HG03097 (cell line): Measurements from ENCODE around the gene SIK3.

Experiments
- ATAC-seq: cut with Tn5 transposase; IDR thresholded peaks from one replicate; pipeline ENCODE4 v1.9.1; 2021; ENCODE audit not compliant: unreplicated experiment, low FRiP score

Gene SIK3

DNA sequence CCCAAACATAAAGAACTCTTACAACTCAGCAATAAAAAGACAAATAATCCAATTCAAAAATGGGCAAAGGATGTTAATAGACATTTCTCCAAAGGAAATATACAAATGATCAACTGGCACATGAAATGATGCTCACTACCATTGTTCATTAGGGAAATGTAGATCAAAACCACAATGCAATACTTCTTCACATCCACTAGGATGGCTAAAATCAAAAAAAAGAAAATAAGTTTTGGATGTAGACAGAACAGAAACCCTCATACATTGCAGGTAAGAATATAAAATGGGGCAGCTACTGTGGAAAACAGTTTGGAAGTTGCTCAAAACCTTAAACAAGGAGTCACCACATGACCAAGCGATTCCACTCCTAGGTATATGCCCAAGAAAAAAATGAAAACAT is 16.3 kb downstream of the SIK3 start:
- ATAC-seq = no peak

DNA sequence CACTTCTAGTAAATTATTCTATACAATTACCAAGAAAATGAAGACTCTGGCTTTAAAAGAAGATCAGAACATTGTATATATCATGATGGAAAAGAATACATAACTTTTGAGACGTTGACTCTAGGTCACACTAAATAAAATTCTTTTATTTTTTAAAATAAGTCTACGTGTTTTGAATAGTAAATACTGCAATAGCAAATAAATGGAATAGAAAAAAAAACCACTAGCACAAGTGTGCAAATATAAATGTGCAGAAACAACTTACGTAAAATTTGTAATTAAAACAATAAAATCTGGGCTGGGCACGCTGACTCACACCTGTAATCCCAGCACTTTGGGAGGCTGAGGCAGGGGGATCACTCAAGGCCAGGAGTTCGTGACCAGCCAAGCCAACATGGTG is 17.9 kb downstream of the SIK3 start:
- ATAC-seq = no peak

DNA sequence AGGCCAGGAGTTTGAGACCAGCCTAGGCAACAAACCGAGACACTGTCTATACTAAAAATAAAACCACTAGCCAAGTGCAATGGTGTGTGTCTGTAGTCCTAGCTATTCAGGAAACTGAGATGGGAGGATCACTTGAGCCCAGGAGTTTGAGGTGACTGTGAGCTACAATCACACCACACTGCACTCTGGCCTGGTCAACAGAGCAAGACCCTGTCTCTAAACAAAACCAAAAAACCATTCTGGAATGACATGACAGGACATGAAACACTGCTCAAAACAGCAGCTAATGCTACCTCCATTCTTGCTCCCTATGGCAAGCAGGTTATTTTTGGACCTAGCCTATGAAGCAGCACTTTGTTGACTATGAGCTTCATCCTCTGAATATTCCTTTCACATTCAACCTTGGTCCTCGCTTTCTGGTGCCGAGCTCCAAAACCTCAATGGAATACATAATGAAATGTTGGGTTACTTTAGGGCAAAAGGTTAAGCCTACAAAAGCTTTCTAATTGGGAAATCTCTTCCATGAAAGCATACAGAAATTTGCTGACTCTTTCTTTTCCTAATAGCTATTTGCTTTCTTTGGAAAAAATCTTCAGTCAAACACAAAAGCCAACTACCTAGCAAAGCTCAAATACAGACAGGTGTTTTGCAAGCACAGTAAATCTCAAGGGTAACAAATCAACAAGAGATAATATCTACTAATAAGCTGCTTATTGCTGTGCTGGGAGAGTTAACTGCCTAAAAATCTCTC is 21.1 kb downstream of the SIK3 start:
- no peak for ATAC-seq

DNA sequence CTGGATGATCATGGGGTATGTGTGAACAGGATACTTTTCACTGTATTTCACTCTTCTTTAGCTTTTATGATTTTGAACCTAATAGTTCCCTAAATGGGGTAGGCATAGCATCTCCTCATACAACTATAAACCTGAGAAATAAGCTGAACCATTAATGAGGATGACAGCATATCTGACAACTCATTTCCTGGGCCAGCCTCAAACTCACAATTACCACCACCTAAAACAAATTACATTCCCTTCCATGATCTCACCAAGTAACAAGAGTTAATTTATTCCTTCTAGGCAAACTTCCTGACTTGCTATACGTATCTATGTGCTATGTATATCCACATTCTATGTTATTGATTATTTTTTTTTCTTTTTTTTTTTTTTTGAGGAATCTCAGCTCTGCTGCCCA is 23.0 kb downstream of the SIK3 start:
- ATAC-seq = no peak

DNA sequence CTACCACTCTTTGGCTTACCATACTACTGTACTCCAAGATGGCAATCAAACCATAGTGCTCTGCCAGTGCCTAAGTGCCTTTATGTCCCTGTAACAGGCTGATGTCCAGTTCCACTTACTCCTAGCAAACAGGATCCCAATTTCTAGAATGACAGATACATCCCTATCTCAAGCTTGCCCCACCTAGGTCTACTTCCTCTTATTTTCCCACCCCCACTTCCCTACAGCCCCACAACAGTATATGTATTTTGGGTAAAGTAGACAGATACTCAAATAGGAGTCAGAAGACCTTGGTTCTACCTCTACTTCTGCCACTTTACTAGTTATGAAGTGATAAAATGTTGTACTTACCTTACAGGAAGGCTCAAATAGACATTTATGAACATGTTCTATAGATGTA is 24.1 kb downstream of the SIK3 start:
- ATAC-seq = no peak

DNA sequence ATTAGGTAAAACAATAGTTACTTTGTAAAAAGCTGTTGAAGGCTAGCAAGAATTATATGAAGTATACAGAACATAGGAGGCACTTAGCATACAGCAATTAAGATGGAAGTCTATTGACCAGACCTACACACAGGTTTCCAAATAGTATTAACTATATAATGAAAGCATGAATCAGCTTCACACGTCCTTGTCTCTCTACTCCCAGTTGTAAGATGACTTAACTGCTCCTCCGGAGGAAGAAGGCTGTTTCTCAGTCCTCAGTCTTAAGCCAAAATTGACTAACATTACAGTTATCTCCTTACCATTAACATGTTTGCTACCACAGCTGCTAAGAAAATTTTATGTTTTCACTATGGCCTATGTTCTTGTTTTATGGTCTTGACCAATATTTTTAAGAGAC is 24.7 kb downstream of the SIK3 start:
- ATAC-seq = no peak

DNA sequence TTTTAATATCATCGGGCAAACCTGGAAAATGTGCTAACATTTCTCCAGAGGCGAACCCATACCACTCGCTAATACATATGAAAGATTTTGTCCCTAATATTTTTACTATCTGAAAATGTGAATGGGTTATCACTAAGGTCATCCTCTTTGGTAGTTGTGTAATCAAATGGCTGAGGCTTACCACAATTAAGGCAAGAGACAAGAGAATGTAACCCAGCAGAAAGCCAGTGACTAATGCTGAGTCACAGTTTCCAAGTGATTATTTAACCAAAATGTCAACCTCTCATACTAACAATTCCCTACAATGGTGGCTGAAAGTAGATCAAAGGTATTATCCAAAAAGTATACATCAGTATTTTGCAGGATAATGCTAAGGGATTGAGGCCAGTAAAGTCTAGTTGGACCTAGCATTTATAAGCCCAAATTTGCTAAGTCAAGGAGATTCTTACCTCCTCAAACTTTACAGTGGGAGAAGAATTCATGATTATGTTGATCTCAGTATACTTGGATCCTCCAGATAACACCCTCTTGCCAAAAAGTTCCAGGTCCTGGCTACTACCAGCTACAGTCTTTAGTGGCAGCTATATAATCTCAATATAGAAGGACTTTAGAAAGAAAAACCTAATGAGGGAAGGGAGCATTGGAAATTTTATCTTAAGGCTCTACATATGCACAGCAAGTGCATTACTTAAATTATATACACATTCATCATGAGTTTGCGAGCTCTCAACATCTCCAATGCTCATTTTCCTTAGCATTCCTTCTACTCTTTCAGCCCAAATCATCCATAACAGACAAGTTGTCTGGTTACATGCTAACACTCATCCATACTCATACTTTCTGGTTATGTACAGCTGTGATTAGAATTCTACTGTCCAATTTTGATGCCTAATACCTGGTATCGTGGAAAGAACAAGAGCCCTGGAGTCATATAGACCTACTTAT is 25.4 kb downstream of the SIK3 start:
- no peak for ATAC-seq

DNA sequence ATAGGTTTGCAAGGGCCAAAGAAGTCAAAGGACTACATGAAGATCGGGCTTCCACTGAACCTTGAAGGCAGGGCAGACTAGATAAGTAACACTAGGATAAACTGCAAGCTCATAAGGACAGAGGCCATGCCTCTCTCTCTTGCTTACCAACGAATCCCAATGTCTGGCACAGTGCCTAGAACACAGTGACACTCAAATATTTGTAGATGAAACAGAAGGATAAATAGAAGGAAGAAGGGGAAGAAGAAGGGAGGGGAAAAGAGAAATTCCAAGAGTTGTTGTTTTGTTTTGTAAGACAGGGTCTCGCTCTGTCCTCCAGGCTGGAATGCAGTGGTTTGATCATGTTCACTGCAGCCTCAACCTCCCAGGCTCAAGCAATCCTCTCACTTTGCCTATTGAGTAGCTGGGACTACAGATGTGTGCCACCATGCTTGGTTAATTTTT is 26.9 kb downstream of the SIK3 start:
- ATAC-seq = no peak

DNA sequence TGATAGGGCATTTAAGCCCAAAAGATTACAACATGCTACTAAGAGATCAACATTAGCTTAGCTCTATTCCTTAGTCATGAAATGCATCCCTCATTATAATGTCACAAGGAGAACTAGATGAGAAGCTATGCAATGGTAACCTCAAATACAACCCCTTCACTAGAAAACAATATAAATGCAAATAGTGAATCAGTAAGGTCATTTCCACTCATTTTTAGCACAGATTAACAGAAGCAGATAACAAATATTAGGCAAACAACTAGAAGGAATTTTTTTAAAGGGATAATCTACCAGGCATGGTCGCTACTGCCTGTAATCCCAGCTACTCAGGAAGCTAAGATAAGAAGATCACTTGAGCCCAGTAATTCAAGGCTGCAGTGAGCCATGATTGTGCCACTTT is 28.2 kb downstream of the SIK3 start:
- ATAC-seq = no peak

DNA sequence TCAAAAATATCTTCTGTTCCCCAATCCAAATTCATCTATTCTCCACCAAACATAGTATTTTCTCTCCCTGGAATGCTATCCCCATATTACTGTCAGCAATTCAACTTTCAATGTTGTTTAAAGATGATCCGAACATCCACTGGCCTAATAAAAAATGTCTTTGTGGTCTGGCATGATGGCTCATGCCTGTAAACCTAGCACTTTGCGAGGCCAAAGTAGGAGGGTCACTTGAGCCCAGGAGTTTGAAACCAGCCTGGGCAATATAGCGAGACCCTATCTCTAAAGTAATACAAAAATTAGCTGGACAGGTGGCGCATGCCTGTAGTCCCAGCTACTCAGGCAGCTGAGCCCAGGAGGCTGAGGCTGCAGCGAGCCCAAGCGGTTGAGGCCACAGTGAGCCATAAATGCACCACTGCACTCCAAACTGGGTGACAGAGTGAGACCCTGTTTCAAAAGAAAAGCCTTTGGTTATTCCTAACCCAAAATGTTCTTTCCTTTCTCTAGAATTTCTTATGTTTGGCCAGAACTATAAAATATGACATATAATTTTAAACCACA is 29.8 kb downstream of the SIK3 start:
- no peak for ATAC-seq

DNA sequence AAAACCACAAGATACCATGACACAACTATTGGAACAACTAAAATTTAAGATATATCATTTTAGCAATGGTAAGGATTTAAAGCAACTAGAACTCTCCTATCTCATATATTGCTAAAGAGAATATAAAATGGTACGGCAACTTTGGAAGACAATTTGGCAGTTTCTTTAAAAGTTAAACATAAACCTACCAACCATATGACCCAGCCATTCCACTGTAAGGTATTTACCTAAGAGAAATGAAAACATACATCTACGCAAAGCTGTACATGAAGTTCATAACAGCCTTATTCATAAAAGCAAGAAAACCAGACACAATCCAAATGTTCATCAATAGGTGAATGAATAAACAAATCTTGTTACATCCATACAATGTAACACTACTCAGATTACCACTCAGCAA is 31.3 kb downstream of the SIK3 start:
- ATAC-seq = no peak

DNA sequence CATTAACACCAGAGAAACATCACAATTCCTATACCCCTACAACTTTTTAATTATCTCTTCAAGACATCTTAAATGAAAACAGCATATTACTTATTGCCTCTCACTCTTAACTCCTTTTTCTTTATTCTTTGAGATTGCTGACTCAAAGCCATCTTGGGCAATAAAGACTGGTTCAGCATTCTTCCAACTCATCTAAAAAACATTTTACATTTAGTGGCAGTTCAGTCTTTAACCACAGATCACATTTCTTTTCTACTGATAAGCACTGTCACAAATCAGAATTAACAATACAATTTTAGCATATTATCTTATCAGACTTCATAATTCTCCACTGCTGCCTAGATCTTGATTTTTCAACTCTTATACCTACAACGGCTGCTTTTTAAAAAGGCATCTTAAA is 34.0 kb downstream of the SIK3 start:
- ATAC-seq = no peak

DNA sequence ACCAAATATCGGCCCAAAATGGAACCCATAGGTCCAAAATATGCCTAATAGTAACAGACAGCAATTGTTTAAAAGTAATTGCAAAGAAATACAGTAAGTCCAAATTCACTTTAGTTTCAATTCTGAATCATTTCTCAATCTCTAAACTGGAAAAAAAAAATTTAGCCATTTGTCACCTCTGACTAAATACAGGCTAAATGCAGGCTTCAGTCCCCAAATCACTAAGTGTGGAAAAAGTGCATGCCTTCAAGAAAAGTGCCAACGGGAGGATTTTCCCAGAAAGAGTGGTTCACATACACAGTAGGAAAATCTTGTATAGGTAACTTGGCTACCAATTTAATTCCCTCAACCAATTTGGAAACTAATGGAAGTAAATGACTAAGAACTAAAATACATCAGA is 35.7 kb downstream of the SIK3 start:
- ATAC-seq = no peak

DNA sequence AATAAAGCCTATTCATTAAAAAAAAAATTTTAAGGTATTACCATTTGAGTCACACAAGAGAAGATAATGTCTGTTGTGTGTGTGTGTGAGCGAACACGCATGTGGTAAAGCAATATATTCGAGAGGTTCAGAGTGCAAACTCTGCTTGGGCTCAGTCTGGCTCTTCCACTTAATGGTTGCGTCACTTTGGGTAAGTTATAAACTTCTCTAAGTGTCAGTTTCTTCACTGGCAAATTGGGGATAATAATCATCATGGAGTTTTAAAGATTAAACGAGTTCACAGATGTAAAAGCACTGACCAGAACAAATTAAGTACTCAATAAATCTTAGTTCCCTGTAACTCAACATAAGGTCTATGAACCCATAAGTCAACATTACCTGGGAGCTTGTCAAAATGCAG is 37.0 kb downstream of the SIK3 start:
- no peak for ATAC-seq

DNA sequence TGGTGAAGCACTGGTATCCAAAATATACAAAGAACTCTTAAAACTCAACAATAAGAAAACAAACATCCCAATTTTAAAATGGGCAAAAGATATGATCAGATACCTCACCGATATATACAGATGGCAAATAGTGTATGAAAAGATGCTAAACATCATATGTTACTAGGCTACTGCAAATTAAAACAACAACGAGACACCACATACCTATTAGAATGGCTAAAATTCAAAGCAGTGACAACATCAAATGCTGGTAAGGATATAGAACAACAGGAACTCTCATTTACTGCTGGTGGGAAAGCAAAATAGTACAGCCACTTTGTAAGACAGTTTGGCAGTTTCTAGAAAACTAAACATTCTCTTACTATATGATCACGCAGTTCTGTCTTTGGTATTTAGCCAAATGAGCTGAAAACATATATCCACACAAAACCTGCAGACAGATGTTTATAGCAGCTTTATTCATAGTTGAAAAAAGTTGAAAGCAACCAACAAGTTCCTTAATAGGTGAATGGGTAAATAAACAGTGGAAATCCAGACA is 38.5 kb downstream of the SIK3 start:
- no peak for ATAC-seq

DNA sequence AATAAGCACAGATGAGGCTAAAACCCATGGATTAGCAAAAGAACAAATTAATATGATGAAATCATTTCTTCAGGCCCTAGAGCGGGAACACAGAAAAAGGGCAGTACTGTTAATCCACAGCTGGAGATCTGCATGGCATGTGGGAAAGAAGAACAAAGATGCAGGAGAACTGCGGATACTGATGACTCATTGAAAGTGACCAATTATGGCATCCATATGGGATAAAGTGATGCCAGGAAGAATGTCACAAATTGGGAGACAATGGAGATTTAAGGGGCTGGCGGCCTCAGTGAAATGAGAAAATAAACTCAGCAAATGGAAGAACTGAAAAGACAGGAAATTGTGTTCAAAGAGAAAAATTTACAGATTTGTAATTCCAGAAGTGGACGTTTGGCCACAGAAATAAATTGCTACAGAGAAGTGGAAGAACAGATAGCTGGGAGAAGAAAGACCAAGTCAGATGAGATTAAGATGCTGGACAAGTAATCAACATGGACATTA is 39.4 kb downstream of the SIK3 start:
- ATAC-seq = no peak

DNA sequence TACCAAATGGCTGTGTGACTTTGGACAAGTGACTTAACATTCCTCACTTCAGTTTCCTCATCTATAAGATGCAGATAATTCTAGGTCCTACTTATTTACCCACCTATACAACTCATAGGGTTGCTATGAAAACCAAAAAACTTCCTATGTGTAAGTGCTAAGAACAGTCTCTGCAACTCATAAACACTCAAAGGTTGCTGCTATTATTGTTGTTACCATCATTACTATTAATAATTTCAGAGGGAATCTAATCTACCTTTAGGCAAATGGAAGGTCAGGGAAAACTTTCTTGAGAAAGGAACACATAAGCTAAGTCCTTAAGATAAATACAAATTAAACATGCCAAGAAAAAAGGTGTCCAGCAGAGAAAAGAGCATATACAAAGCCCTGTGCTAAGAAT is 40.5 kb downstream of the SIK3 start:
- ATAC-seq = no peak

DNA sequence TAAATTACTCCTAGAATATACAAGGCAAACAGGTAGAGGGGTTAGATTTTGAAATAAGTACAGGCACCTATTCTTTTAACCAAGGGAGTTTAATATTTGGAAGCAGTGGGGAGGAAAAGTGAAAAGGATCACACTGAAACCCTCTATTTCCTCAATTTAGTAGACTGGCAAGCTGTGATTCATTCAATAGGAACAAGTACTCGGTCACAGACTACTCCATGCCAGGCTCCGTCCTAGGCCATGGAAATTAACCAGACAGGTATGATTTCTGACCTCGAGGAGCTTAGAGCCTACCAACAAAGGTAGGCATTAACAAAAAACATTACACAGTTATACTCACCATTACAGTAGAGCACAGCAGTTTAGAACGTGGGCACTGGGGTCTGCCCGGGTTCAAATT is 40.9 kb downstream of the SIK3 start:
- ATAC-seq = no peak

DNA sequence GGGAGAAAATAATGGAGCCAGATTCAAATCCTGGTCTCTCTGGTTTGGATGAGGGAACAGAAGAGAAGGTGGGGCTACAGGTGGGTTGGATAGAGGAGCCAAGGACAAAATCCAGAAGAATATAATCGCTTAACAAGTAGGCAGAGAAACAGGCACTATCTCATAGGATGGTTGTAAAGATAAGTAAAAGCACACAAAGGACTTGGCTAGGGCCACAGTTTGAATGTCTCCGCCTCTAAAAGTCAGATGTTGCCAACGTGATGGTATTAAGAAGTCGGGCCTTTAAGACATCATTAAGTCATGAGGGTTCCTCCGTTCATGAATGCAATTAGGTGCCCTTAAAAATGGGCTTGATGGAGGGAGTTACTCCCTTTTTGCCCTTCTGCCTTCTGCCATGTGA is 42.8 kb downstream of the SIK3 start:
- ATAC-seq = no peak

DNA sequence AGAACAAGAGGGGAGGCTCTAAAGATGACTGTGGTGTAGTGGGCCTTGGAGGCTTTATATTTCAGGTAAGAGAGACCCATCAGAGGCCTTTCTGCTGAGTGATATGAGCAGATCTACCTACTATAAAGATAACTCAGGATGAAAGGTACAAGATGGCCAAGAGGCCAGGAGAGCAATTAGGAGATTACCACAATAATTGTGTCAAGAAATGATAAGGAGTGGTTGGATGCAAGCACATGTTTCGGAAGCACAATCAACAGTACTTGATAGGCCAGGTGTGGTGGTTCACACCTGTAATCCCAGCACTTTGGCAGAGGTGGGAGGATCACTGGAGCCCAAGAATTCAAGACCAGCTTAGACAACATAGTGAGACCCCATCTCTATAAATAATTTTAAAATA is 43.8 kb downstream of the SIK3 start:
- no peak for ATAC-seq
